Measurements from ENCODE around the gene PAPPA2. TPM values are rescaled to one million over a fixed set of nuclear protein-coding genes. Genes with fewer than 3 reads are reported as not detected.

The PAPPA2 gene
- total and polyA plus RNA-seq, 12 donors = 0.06 to 1.3 (median 0.29) TPM

GRCh38 chr1:176796583-176796982 is 333.6 kb downstream of the PAPPA2 start:
- intact Hi-C loops (cut with DNase I) = no loop called here
- H3K27ac ChIP-seq = no peak overlapping the region
- ATAC-seq = no peak

GRCh38 chr1:176799327-176799726 is 336.4 kb downstream of the PAPPA2 start:
- WGBS, 2 donors = 89 to 94% methylated on average over 3 of the region's 3 CpGs
- ATAC-seq (no peak), DNase-seq (no peak)
- H3K4me3 ChIP-seq = no peak overlapping the region
- intact Hi-C loops (cut with DNase I) = no loop called here
- H3K9me3 ChIP-seq = no peaks in the 10 kb centered on the region
- TF ChIP-seq, protein P1, sequence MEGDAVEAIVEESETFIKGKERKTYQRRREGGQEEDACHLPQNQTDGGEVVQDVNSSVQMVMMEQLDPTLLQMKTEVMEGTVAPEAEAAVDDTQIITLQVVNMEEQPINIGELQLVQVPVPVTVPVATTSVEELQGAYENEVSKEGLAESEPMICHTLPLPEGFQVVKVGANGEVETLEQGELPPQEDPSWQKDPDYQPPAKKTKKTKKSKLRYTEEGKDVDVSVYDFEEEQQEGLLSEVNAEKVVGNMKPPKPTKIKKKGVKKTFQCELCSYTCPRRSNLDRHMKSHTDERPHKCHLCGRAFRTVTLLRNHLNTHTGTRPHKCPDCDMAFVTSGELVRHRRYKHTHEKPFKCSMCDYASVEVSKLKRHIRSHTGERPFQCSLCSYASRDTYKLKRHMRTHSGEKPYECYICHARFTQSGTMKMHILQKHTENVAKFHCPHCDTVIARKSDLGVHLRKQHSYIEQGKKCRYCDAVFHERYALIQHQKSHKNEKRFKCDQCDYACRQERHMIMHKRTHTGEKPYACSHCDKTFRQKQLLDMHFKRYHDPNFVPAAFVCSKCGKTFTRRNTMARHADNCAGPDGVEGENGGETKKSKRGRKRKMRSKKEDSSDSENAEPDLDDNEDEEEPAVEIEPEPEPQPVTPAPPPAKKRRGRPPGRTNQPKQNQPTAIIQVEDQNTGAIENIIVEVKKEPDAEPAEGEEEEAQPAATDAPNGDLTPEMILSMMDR (IDR thresholded peaks at IDR 0.05) = no peak
- H3K27ac ChIP-seq = no peak overlapping the region
- H3K36me3 ChIP-seq = no peaks in the 10 kb centered on the region
- H3K4me1 ChIP-seq = peaks cover 0 to 33% (median 6%) of the 10 kb centered on the region in 9 donors
- H3K27me3 ChIP-seq = no peaks in the 10 kb centered on the region

More at GRCh38 chr1:176796583-176796982, 333.6 kb downstream of the PAPPA2 start:
- Histone ChIP-seq H3K27me3 (no peaks in the 10 kb centered on the region), H3K4me1 (peaks cover 0 to 8% (median 0%) of the 10 kb centered on the region in 9 donors), H3K9me3 (no peaks in the 10 kb centered on the region), H3K4me3 (no peak overlapping the region), H3K36me3 (no peaks in the 10 kb centered on the region)
- no peak for DNase-seq
- TF ChIP-seq, protein P1 (IDR thresholded peaks at IDR 0.05) = no peak
- WGBS, 2 donors = 62 to 72% methylated on average over 1 of the region's 1 CpG

GRCh38 chr1:176800978-176801513 is 338.1 kb downstream of the PAPPA2 start:
- ATAC-seq (peak in 6 of 8 donors; percentile 29 to 74 (median 70)), DNase-seq (peak in 1 of 2 donors; percentile 32)
- peak overlapping the region in 2 of 10 donors; percentile 31 to 34 for H3K27ac ChIP-seq
- WGBS, 2 donors = 34 to 35% methylated on average over 5 of the region's 5 CpGs
- TF ChIP-seq, protein P1 (IDR thresholded peaks at IDR 0.05) = no peak
- H3K9me3 ChIP-seq = no peaks in the 10 kb centered on the region
- H3K4me1 ChIP-seq = peaks cover 0 to 35% (median 6%) of the 10 kb centered on the region in 9 donors
- H3K36me3 ChIP-seq = no peaks in the 10 kb centered on the region
- no peak overlapping the region for H3K4me3 ChIP-seq
- H3K27me3 ChIP-seq = no peaks in the 10 kb centered on the region
- intact Hi-C loops (cut with DNase I) = loop anchor here in 1 of 10 donors (10.0 kb wide), 1 partner anchor 106 kb away; no protein-coding TSS in a partner anchor

DNA sequence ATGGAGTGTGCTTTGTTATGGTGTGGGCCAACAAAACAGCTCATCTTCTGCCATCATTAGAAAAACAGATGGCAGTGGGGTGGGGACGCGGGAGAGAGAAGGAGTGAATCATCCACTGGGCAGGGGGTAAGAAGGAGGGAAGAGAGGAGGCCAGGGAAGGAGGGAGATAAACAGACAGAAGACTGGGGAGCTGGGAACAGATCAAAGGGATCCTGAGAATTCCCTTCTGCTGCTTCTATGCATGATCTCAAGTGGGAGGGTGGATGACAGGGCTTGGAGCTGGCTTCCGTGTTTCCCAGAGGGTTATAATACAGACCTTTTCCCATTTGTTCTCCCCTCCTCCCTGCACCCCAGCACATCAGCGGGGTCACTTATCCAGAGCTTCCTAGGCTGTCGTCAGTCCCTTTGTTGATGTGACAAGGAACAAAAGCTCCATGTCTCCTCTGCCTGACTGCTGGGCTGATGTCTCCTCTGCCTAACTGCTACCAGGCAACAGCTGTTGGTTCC is 338.6 kb downstream of the PAPPA2 start:
- TF ChIP-seq, protein P1 (IDR thresholded peaks at IDR 0.05) = no peak
- DNase-seq = peak in 1 of 2 donors; percentile 4
- no peak overlapping the region for H3K4me3 ChIP-seq
- peak; percentile 33 to 78 (median 60) for ATAC-seq
- H3K27ac ChIP-seq = peak overlapping the region in 3 of 10 donors; percentile 20 to 34 (median 31)
- intact Hi-C loops (cut with DNase I) = loop anchor here in 1 of 10 donors (10.0 kb wide), 1 partner anchor 107 kb away; no protein-coding TSS in a partner anchor
- no peaks in the 10 kb centered on the region for H3K36me3 ChIP-seq
- no peaks in the 10 kb centered on the region for H3K27me3 ChIP-seq
- H3K4me1 ChIP-seq = peaks cover 0 to 35% (median 6%) of the 10 kb centered on the region in 9 donors
- 14 to 19% methylated on average over 5 of the region's 5 CpGs for WGBS, 2 donors
- no peaks in the 10 kb centered on the region for H3K9me3 ChIP-seq
